ENCODE results near the gene MAP7D1. TPM values are rescaled to one million over a fixed set of nuclear protein-coding genes. Genes with fewer than 3 reads are reported as not detected.

Gene MAP7D1
- total and polyA plus RNA-seq, 10 of the 15 experiments (the other 5 are each of a cell fraction or from before 2014, with no cell fraction given), result 4.4 to 97.6 (median 24.2) TPM

DNA sequence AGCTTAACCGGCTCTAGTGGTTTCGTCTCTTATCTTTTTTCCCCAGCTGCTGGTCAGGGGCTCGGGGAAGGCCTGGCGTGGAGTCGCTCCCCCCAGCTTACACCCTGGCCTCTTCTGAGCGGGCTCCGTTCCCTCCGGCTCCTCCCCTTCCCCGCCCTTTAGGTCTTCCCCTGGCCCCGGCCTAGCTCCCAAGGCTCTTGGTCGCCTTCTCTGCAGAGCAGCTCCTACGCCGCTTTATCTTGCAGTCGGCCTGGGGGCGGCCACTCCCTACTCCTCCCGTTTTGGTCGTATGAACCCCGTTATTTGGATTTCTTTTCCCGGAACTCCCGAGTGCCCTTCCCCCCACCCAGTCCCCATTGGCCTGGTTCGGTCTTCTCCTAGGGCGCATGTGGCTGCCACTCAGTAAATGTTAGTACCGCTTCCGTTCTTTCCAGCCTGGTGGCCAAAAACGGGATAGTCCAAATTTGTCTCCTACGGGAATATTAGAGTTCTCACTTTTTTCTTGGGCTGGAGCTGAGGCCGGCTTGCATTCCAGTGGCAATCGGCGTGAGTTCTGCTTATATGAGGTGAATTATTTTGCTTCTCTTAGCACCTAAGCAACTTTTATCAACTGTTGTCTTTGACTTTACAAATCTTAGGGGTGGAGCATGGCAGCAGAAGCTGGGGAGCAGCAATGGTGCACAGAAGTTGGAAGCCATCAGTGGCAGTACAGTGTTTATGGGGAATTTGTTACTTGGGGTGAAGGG is 68.8 kb downstream of the MAP7D1 start (continued):
- TF ChIP-seq ZNF592 (IDR thresholded peaks at IDR 0.05) (no peak), CHD4 (IDR thresholded peaks at IDR 0.05) (no peak), NFYB (IDR thresholded peaks at IDR 0.05; ENCODE audit: insufficient read depth, low read depth, low read length) (peak; percentile 57; the same call in 1 of the 2 replicates), FOS (IDR thresholded peaks at IDR 0.05; ENCODE audit: borderline replicate concordance, extremely low read depth, insufficient read length) (no peak), POLR2A (IDR thresholded peaks at IDR 0.05; ENCODE audit: low read depth, low read length) (peak; percentile 2; the same call in 1 of the 2 replicates), RBBP5 (conservative IDR thresholded peaks at IDR 0.05) (no peak), BACH1 (IDR thresholded peaks at IDR 0.05; ENCODE audit: borderline replicate concordance) (no peak), EED (IDR thresholded peaks at IDR 0.05; ENCODE audit: low read depth) (peak; percentile 58; the same call in 1 of the 2 replicates), IRF3 (IDR thresholded peaks at IDR 0.05) (no peak), EGR1 (IDR thresholded peaks at IDR 0.05; ENCODE audit: borderline replicate concordance in 1 of 2, low read depth in 2 of 2, low read length in 2 of 2) (no peak), HDGF (IDR thresholded peaks at IDR 0.05) (no peak), WRNIP1 (IDR thresholded peaks at IDR 0.05; ENCODE audit: borderline replicate concordance, low read depth, low read length) (no peak), MAX (IDR thresholded peaks at IDR 0.05; ENCODE audit: low read depth, low read length) (no peak), RB1 (IDR thresholded peaks at IDR 0.05; ENCODE audit: borderline replicate concordance) (no peak), TCF7 (IDR thresholded peaks at IDR 0.05; ENCODE audit: borderline replicate concordance) (no peak), NR2C1 (IDR thresholded peaks at IDR 0.05) (no peak), PML (IDR thresholded peaks at IDR 0.05; ENCODE audit: low read length) (no peak), E2F8 (IDR thresholded peaks at IDR 0.05; ENCODE audit: low read depth, partially characterized antibody) (no peak), MYC (IDR thresholded peaks at IDR 0.05; ENCODE audit: insufficient read depth, insufficient read length, insufficient replicate concordance, low read length, severe bottlenecking) (no peak), YBX1 (IDR thresholded peaks at IDR 0.05) (no peak)
- TF ChIP-seq, protein P1, sequence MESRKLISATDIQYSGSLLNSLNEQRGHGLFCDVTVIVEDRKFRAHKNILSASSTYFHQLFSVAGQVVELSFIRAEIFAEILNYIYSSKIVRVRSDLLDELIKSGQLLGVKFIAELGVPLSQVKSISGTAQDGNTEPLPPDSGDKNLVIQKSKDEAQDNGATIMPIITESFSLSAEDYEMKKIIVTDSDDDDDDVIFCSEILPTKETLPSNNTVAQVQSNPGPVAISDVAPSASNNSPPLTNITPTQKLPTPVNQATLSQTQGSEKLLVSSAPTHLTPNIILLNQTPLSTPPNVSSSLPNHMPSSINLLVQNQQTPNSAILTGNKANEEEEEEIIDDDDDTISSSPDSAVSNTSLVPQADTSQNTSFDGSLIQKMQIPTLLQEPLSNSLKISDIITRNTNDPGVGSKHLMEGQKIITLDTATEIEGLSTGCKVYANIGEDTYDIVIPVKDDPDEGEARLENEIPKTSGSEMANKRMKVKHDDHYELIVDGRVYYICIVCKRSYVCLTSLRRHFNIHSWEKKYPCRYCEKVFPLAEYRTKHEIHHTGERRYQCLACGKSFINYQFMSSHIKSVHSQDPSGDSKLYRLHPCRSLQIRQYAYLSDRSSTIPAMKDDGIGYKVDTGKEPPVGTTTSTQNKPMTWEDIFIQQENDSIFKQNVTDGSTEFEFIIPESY (IDR thresholded peaks at IDR 0.05), result no peak
